ENCODE measurements around the gene CHID1.

DNA sequence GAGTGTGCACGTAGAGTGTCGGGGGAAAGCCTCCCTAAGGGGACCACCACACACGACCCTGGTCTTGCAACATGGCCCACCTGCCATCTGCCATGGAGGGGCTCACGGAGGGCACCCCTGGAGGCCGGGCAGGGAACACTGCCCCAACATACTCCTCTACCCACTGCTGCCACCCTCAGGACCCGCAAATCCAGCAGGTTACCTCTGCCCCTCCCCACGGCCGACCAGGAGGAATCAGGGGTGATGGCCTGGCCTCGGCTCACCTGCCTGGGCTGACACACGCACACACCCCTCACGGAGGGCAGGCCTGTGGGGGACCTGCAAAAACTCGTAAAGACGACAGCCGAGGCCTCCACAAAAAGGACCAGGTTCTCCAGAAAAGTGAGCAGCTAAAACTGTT is 30.2 kb downstream of the CHID1 start:
- TF ChIP-seq, protein P1, sequence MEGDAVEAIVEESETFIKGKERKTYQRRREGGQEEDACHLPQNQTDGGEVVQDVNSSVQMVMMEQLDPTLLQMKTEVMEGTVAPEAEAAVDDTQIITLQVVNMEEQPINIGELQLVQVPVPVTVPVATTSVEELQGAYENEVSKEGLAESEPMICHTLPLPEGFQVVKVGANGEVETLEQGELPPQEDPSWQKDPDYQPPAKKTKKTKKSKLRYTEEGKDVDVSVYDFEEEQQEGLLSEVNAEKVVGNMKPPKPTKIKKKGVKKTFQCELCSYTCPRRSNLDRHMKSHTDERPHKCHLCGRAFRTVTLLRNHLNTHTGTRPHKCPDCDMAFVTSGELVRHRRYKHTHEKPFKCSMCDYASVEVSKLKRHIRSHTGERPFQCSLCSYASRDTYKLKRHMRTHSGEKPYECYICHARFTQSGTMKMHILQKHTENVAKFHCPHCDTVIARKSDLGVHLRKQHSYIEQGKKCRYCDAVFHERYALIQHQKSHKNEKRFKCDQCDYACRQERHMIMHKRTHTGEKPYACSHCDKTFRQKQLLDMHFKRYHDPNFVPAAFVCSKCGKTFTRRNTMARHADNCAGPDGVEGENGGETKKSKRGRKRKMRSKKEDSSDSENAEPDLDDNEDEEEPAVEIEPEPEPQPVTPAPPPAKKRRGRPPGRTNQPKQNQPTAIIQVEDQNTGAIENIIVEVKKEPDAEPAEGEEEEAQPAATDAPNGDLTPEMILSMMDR (IDR thresholded peaks at IDR 0.05), result no peak
- no peak for TF ChIP-seq POLR2A (IDR thresholded peaks at IDR 0.05)

Measured in breast epithelium (tissue), 3 donors.